HG02678 (cell line): Measurements from ENCODE around the gene SIK3.
"Not testable (repeated sequence)": the region's sequence is repeated elsewhere in the genome, so short reads cannot be mapped to it uniquely, and the experiment has no call there.

ENCODE experiments used
- ATAC-seq: cut with Tn5 transposase; IDR thresholded peaks from one replicate; pipeline ENCODE4 v1.9.1; 2021; ENCODE audit warnings: mild to moderate bottlenecking, moderate library complexity; ENCODE audit not compliant: unreplicated experiment

SIK3 gene

GRCh38 chr11:117098269-117099232 lies at the start of gene SIK3:
TSS of gene SIK3 (minus strand) at chr11:117098428. CDS start at chr11:117098415, 13 bp downstream.
- peak; percentile 83 for ATAC-seq

GRCh38 chr11:117146521-117146920 lies 48.3 kb upstream of the SIK3 start:
- no peak for ATAC-seq

DNA sequence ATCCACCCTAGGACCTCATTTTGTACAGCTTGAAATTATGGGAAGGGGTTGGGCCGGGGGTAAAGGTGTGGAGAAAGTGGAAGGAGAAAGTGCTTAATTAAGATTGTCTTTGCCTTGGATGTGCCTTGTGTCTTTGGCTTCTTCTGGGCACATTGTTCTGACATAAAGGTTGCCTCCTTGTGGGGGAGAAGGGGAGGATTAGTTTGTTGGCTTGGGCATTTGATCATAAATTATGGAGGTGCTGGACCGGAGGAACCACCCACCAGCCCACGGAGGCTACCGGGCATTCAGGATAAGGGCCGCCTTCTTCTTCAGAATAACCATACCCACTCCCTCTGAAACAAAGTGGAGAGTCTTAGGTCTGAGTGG lies 47.1 kb upstream of the SIK3 start:
- no peak for ATAC-seq

- ATAC-seq = peak; percentile 43
Observed at GRCh38 chr11:117144477-117145392, 46.5 kb upstream of the SIK3 start.

GRCh38 chr11:117143871-117144476 lies 45.7 kb upstream of the SIK3 start, which contains the start of gene PAFAH1B2:
TSS of gene PAFAH1B2 (plus strand) at chr11:117144287. CDS start at chr11:117152448, 8,161 bp downstream.
- peak; percentile 97 for ATAC-seq

GRCh38 chr11:117143390-117143789 lies 45.2 kb upstream of the SIK3 start:
- ATAC-seq = no peak

- not testable (repeated sequence) for ATAC-seq
Observed at GRCh38 chr11:117137223-117138086, 39.2 kb upstream of the SIK3 start.

DNA sequence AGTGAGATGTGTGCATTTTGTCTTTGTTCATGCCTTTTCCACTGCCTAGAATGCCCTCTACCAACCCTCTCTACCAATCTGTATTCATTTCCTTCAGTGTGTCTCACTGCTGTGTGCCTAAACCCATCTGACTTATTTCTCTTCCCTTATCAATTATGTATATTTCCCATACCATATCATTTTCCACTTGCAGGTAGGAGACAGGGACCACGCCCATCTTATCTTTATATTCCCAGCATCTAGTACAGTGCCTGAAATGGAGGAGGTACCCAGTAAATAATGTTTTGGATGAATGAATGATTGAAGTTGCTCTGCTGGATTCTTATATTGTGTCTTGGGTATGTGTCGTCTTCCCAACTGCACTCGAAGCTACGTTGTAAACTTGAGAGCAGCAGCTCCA lies 36.8 kb upstream of the SIK3 start:
- not testable (repeated sequence) for ATAC-seq

DNA sequence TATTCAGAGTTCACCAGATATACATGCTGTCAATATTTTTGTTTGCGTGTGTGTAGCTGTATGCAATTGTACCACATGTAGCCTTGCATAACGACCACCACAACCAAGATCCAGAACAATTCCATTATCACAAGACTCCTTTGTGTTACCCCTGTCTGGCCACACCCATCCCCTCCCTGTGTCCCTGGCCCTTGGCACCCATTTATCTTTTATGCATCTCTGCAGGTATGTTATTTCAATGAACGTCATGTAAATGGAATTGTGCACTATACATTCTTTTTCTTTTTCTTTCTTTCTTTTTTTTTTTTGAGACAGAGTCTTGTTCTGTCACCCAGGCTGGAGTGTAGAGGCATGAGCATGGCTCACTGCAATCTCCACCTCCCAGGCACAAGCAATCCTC lies 36.2 kb upstream of the SIK3 start:
- no peak for ATAC-seq

DNA sequence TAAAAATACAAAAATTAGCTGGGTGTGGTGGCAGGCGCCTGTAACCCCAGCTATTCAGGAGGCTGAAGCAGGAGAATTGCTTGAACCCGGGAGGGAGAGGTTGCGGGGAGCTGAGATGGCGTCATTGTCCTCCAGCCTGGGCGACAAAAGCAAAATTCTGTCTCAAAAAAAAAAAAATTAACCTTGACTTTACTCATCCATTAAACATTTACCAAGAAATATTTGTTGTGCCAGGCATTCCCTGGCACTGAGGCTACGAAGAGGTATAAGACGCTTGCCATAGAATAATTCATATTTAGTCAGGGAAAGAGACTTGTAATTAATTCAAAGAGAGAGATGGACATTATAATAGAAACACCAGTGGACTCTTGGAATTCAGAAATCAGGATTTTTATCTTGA lies 32.7 kb upstream of the SIK3 start:
- ATAC-seq = no peak

GRCh38 chr11:117130396-117130795 lies 32.2 kb upstream of the SIK3 start:
- not testable (repeated sequence) for ATAC-seq

GRCh38 chr11:117128289-117128688 lies 30.1 kb upstream of the SIK3 start:
- no peak for ATAC-seq

GRCh38 chr11:117127171-117127901 lies 29.1 kb upstream of the SIK3 start:
- no peak for ATAC-seq

DNA sequence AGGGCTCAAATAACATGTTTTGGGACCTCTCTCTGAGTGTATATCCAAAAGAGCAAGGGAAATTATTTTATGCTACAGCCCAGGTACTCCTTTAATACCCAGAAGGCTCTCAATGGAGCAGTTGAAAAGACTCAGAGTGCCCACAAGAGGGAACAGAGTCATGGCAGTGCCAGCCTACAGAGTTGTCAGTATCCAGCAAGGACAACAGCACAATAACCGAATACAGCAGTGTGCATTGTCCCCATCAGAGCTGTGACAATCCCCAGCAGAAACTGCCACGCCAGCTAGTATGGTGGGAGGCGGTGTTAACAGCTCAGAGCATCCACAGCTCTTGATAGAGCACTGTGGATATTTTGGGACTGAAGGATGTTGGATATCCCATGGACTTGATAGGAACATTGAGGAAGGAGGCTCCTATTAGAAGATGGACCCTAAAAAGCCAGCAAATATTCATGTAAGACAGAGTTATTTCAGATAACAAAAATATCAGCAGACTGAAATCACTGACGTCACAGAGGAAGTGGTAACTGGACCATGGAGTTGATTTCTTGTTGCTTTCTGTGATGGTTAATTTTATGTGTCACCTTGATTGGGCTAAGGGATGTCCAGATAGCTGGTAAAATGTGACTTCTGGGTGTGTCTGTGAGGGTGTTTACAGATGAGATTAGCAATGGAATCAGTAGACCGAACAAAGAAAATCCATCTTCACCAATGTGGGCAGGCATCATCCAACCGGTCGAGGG lies 28.2 kb upstream of the SIK3 start:
- ATAC-seq = no peak

- ATAC-seq = no peak
Observed at GRCh38 chr11:117122556-117122955, 24.3 kb upstream of the SIK3 start.

GRCh38 chr11:117121176-117121575 lies 22.9 kb upstream of the SIK3 start:
- no peak for ATAC-seq

GRCh38 chr11:117117681-117118080 lies 19.5 kb upstream of the SIK3 start:
- ATAC-seq = no peak

DNA sequence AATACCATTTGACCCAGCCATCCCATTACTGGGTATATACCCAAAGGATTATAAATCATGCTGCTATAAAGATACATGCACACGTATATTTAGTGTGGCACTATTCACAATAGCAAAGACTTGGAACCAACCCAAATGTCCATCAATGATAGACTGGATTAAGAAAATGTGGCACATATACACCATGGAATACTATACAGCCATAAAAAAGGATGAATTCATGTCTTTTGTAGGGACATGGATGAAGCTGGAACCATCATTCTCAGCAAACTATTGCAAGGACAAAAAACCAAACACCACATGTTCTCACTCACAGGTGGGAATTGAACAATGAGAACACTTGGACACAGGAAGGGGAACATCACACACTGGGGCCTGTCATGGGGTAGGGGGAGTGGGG lies 14.7 kb upstream of the SIK3 start:
- not testable (repeated sequence) for ATAC-seq

GRCh38 chr11:117112497-117112896 lies 14.3 kb upstream of the SIK3 start:
- ATAC-seq = not testable (repeated sequence)
